Neural progenitor cell (in vitro differentiated cells): ENCODE measurements around the gene NKD1. TPM values are rescaled to one million over a fixed set of nuclear protein-coding genes. Genes with fewer than 3 reads are reported as not detected.
"Not testable (repeated sequence)": the region's sequence is repeated elsewhere in the genome, so short reads cannot be mapped to it uniquely, and the experiment has no call there.

Source experiments
- DNase-seq: peaks from one replicate; pipeline ENCODE4 v3.0.0-alpha.2; 2016; ENCODE audit warnings: low spot score
- H2AFZ ChIP-seq: fragments of 200-600 bp; sonication (generic); replicated peaks from 2 replicates; pipeline ENCODE4 v1.6.1; 2016; ENCODE audit warnings: antibody characterized with exemption
- H3F3A ChIP-seq: fragments of 200-600 bp; sonication (generic); 2 replicates; pipeline ENCODE4 v1.6.1; 2016; ENCODE audit warnings: antibody characterized with exemption, low read depth
- H3K27ac ChIP-seq: fragments of 200-600 bp; sonication (generic); 2 replicates; pipeline ENCODE4 v1.5.1; 2016; ENCODE audit warnings: mild to moderate bottlenecking
- H3K27me3 ChIP-seq: fragments of 200-600 bp; sonication (generic); 2 replicates; pipeline ENCODE4 v1.6.1; 2016; ENCODE audit warnings: mild to moderate bottlenecking, moderate library complexity
- H3K36me3 ChIP-seq: fragments of 200-600 bp; sonication (generic); 2 replicates; pipeline ENCODE4 v1.5.1; 2016
- H3K4me1 ChIP-seq: fragments of 200-600 bp; sonication (generic); 2 replicates; pipeline ENCODE4 v1.6.1; 2016; ENCODE audit warnings: mixed run types
- H3K4me2 ChIP-seq: fragments of 200-600 bp; sonication (generic); 2 replicates; pipeline ENCODE4 v1.6.1; 2016
- H3K4me3 ChIP-seq: fragments of 200-600 bp; sonication (generic); 2 replicates; pipeline ENCODE4 v1.5.1; 2016
- H3K79me2 ChIP-seq: fragments of 200-600 bp; sonication (generic); 2 replicates; pipeline ENCODE4 v1.6.1; 2016; ENCODE audit warnings: low read depth
- H3K9ac ChIP-seq: fragments of 200-600 bp; sonication (generic); 2 replicates; pipeline ENCODE4 v1.6.1; 2016
- H3K9me3 ChIP-seq: fragments of 200-600 bp; sonication (generic); 2 replicates; pipeline ENCODE4 v1.5.1; 2016; ENCODE audit warnings: low read depth
- H4K20me1 ChIP-seq: fragments of 200-600 bp; sonication (generic); 2 replicates; pipeline ENCODE4 v1.6.1; 2016; ENCODE audit warnings: low read depth
- H3K27ac Mint-ChIP-seq: 3 replicates; pipeline ENCODE4 v1.8.0; 2021; ENCODE audit warnings: mixed read lengths
- H3K27me3 Mint-ChIP-seq: 2 replicates; pipeline ENCODE4 v1.8.0; 2022; ENCODE audit warnings: low read depth, mild to moderate bottlenecking, inconsistent platforms, moderate library complexity, mixed read lengths; ENCODE audit not compliant: insufficient read depth
- H3K36me3 Mint-ChIP-seq: 3 replicates; pipeline ENCODE4 v1.8.0; 2021; ENCODE audit warnings: mixed read lengths
- H3K4me1 Mint-ChIP-seq: 3 replicates; pipeline ENCODE4 v1.8.0; 2021; ENCODE audit warnings: mixed read lengths
- H3K4me3 Mint-ChIP-seq: 3 replicates; pipeline ENCODE4 v1.8.0; 2021; ENCODE audit warnings: mild to moderate bottlenecking, moderate library complexity, mixed read lengths
- H3K9me3 Mint-ChIP-seq: 3 replicates; pipeline ENCODE4 v1.8.0; 2020; ENCODE audit warnings: mixed read lengths
- EZH2 ChIP-seq: fragments of 200-600 bp; sonication (generic); IDR thresholded peaks from 2 replicates; pipeline ENCODE4 v1.6.1; 2017; ENCODE audit warnings: antibody characterized with exemption, mild to moderate bottlenecking, moderate library complexity
- EZH2phosphoT487 ChIP-seq: fragments of 200-600 bp; sonication (generic); IDR thresholded peaks from 2 replicates; pipeline ENCODE4 v1.6.1; 2017; ENCODE audit warnings: antibody characterized with exemption
- total RNA-seq: library from RNA; depleted of rRNA; stranded (reverse); fragments of >200 nt; gene quantifications from 2 replicates; pipeline ENCODE4 v1.2.3, GENCODE V29; 2015; ENCODE audit warnings: low replicate concordance
- TF ChIP-seq, protein P1 (sequence below): fragments of 200-600 bp; sonication (generic); IDR thresholded peaks from 2 replicates; pipeline ENCODE4 v1.5.1; 2017; ENCODE audit warnings: antibody characterized with exemption, mild to moderate bottlenecking

Gene NKD1
- total RNA-seq, 1 donor from 2014 or later = 5.3 TPM

DNA sequence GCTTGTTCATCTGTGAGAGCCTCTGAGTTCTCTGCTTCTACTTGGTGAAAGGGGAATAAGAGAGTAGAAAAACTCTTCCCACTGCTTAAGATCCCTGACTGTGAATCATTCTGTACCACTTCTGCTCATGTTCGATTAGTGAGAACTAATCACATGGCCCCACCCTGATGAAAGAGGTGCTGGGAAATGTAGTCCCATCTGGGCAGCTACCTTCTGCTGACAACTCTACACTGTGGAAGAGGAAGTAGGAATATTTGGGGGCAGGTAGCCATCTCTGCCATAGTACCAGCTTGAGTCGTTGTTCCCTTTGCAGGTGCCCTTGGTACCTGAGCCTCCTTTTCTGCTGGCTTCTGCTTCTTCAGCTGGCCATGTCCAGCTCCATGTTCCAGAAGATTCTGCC, 29.9 kb downstream of the NKD1 start:
- Histone ChIP-seq H2AFZ (no peak overlapping the region), H3K9me3 (no peaks in the 10 kb centered on the region), H3K27me3 (no peaks in the 10 kb centered on the region), H3K4me3 (no peak overlapping the region), H3K9ac (no peak overlapping the region), H3K27ac (no peak overlapping the region), H3F3A (peaks cover 8% of the 10 kb centered on the region), H4K20me1 (peaks cover 3% of the 10 kb centered on the region), H3K36me3 (no peaks in the 10 kb centered on the region), H3K4me1 (peaks cover 18% of the 10 kb centered on the region), H3K79me2 (no peaks in the 10 kb centered on the region), H3K4me2 (no peak overlapping the region)
- H3K4me3 Mint-ChIP-seq = no peak overlapping the region
- peaks cover 15% of the 10 kb centered on the region for H3K36me3 Mint-ChIP-seq
- no peak for DNase-seq
- no peak overlapping the region for H3K27ac Mint-ChIP-seq
- no peaks in the 10 kb centered on the region for H3K9me3 Mint-ChIP-seq
- TF ChIP-seq, protein P1, sequence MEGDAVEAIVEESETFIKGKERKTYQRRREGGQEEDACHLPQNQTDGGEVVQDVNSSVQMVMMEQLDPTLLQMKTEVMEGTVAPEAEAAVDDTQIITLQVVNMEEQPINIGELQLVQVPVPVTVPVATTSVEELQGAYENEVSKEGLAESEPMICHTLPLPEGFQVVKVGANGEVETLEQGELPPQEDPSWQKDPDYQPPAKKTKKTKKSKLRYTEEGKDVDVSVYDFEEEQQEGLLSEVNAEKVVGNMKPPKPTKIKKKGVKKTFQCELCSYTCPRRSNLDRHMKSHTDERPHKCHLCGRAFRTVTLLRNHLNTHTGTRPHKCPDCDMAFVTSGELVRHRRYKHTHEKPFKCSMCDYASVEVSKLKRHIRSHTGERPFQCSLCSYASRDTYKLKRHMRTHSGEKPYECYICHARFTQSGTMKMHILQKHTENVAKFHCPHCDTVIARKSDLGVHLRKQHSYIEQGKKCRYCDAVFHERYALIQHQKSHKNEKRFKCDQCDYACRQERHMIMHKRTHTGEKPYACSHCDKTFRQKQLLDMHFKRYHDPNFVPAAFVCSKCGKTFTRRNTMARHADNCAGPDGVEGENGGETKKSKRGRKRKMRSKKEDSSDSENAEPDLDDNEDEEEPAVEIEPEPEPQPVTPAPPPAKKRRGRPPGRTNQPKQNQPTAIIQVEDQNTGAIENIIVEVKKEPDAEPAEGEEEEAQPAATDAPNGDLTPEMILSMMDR = no peak
- TF ChIP-seq EZH2 (no peak), EZH2phosphoT487 (no peak)
- H3K27me3 Mint-ChIP-seq = peaks cover 5% of the 10 kb centered on the region
- H3K4me1 Mint-ChIP-seq = peaks cover 31% of the 10 kb centered on the region

DNA sequence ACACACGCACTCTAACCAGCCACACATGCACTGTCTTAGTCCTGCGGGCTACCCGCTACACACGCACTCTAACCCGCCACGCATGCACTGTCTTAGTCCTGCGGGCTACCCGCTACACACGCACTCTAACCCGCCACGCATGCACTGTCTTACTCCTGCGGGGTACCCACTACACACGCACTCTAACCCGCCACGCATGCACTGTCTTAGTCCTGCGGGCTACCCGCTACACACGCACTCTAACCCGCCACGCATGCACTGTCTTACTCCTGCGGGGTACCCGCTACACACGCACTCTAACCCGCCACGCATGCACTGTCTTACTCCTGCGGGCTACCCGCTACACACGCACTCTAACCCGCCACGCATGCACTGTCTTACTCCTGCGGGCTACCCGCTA, 31.2 kb downstream of the NKD1 start:
- not testable (repeated sequence) for H3F3A ChIP-seq, H3K79me2 ChIP-seq, DNase-seq, H3K27ac Mint-ChIP-seq, H3K4me3 ChIP-seq, H2AFZ ChIP-seq, H3K9ac ChIP-seq, H4K20me1 ChIP-seq, H3K4me2 ChIP-seq, H3K27me3 Mint-ChIP-seq, H3K27ac ChIP-seq, H3K4me3 Mint-ChIP-seq, H3K9me3 Mint-ChIP-seq, H3K27me3 ChIP-seq, H3K36me3 ChIP-seq, H3K9me3 ChIP-seq
- Mint-ChIP-seq H3K4me1 (peaks cover 20% of the 10 kb centered on the region), H3K36me3 (peaks cover 16% of the 10 kb centered on the region)
- H3K4me1 ChIP-seq = peaks cover 15% of the 10 kb centered on the region

DNA sequence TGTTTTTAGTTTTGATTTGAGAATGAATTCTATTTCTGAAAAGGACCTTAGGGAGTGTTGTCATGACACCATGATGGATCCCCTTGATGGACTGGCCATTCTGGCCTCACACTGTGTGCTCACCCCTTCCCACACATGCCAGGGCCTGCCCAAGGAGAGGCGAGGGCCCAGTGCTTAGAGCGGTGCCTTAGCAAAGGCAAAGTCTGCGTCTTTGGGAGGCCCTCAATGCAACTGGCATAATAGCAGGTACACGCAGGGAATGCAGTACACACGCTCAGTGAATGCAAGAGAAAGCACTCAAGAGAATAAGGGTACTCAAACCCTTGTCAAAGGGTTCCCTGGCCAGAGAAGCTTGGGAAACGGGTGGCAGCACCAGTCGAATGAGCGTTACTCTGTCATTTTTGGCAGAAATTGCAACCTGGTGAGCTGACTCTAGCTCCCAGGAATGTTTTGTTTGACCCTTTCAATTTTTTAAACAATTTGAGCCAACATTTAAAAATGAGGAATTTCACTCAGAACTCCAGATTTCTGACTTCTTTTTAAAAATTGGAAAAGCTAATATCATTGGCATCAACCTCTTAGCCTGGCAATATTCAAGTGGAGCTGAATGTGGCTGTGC, 32.1 kb downstream of the NKD1 start:
- Histone ChIP-seq H3K9me3 (no peaks in the 10 kb centered on the region), H3K36me3 (no peaks in the 10 kb centered on the region), H4K20me1 (peaks cover 3% of the 10 kb centered on the region), H3F3A (peaks cover 8% of the 10 kb centered on the region), H3K4me3 (no peak overlapping the region), H3K4me1 (peaks cover 11% of the 10 kb centered on the region), H2AFZ (no peak overlapping the region), H3K27ac (no peak overlapping the region), H3K27me3 (no peaks in the 10 kb centered on the region), H3K4me2 (no peak overlapping the region), H3K79me2 (no peaks in the 10 kb centered on the region), H3K9ac (no peak overlapping the region)
- no peak overlapping the region for H3K4me3 Mint-ChIP-seq
- peaks cover 12% of the 10 kb centered on the region for H3K4me1 Mint-ChIP-seq
- H3K9me3 Mint-ChIP-seq = no peaks in the 10 kb centered on the region
- peaks cover 19% of the 10 kb centered on the region for H3K36me3 Mint-ChIP-seq
- DNase-seq = no peak
- TF ChIP-seq, protein P1 = no peak
- TF ChIP-seq EZH2phosphoT487 (no peak), EZH2 (no peak)
- H3K27ac Mint-ChIP-seq = peak overlapping the region; percentile 55
- peaks cover 5% of the 10 kb centered on the region for H3K27me3 Mint-ChIP-seq

DNA sequence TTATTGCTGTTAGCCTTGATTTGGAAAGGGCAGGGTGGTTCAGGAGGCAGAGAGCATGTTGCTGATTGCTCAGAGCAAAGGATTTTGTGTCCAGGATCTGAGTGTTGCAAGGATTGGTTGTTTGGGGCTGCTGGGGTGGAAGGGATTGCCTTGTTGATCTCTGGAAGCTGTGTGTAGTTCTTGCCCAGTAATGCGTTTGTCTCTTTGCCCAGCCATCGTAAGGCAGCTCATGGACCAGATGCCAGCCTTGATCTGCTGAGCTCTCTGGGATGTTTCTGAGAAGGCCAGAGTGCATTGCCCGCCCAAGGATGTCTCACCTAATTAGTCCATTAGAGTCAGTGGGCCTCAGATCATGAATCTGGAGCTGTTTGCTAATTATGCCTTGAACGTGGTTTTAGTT, 33.6 kb downstream of the NKD1 start:
- Mint-ChIP-seq H3K9me3 (no peaks in the 10 kb centered on the region), H3K4me3 (no peak overlapping the region), H3K27me3 (peaks cover 5% of the 10 kb centered on the region), H3K27ac (peak overlapping the region; percentile 72), H3K4me1 (peaks cover 13% of the 10 kb centered on the region), H3K36me3 (peaks cover 22% of the 10 kb centered on the region)
- DNase-seq = peak; percentile 36
- Histone ChIP-seq H3K4me1 (peaks cover 11% of the 10 kb centered on the region), H3K9me3 (no peaks in the 10 kb centered on the region), H3K79me2 (no peaks in the 10 kb centered on the region), H3K36me3 (no peaks in the 10 kb centered on the region), H3K27me3 (peaks cover 4% of the 10 kb centered on the region), H3F3A (peaks cover 8% of the 10 kb centered on the region), H3K4me3 (no peak overlapping the region), H3K4me2 (no peak overlapping the region), H3K9ac (no peak overlapping the region), H4K20me1 (peaks cover 3% of the 10 kb centered on the region), H2AFZ (no peak overlapping the region), H3K27ac (no peak overlapping the region)
- no peak for TF ChIP-seq EZH2
- TF ChIP-seq EZH2phosphoT487 = no peak
- TF ChIP-seq, protein P1 = no peak
